Prostate gland (tissue), 2 donors: ENCODE measurements around the gene B4GAT1. TPM values are rescaled to one million over a fixed set of nuclear protein-coding genes. Genes with fewer than 3 reads are reported as not detected.

Experiments
- DNase-seq: peaks from one replicate; pipeline ENCODE4 v3.0.0-alpha.2; 2019; ENCODE audit warnings: low spot score
- H3K27ac ChIP-seq, 2 donors: fragments of 200-600 bp; sonication (generic); 2 replicates each; pipeline ENCODE4 v1.5.1; 2017 to 2019
- H3K27me3 ChIP-seq: fragments of 200-600 bp; sonication (generic); replicated peaks from 2 replicates; pipeline ENCODE4 v1.5.1; 2019; ENCODE audit not compliant: insufficient read depth
- H3K36me3 ChIP-seq, 2 donors: fragments of 200-600 bp; sonication (generic); 1 replicate in 1 of 2; 2 replicates in 1 of 2; pipeline versions ENCODE4 v1.5.1 to v1.8.1; 2017 to 2019
- H3K4me1 ChIP-seq: fragments of 200-600 bp; sonication (generic); replicated peaks from 2 replicates; pipeline ENCODE4 v1.5.1; 2019
- H3K4me3 ChIP-seq, 2 donors: fragments of 200-600 bp; sonication (generic); 2 replicates each; pipeline ENCODE4 v1.5.1; 2017 to 2019
- H3K9me3 ChIP-seq: fragments of 200-600 bp; sonication (generic); 2 replicates; pipeline ENCODE4 v1.5.1; 2017
- POLR2A ChIP-seq: fragments of 450-650 bp; IDR thresholded peaks from one replicate; pipeline ENCODE4 v1.6.1; 2016; ENCODE audit warnings: antibody characterized with exemption, mild to moderate bottlenecking
- POLR2AphosphoS5 ChIP-seq: sonication (generic); formaldehyde crosslinking; IDR thresholded peaks from one replicate; pipeline ENCODE4 v1.6.1; 2017; ENCODE audit warnings: antibody characterized with exemption
- WGBS: methylation state at CpG from one replicate; pipeline ENCODE4 v1.1.5; 2018; 5-methylcytosine and 5-hydroxymethylcytosine counted together
- intact Hi-C: fragments of 100-400 bp; cut with DNase I; formaldehyde crosslinking; loops from one replicate; pipeline ENCODE4 v1.14.2; 2022
- total RNA-seq, 2 donors: library from RNA; depleted of rRNA; stranded (reverse); fragments of >200 nt; gene quantifications; one replicate each; pipeline ENCODE4 v1.1.0, GENCODE V29; 2016
- TF ChIP-seq, protein P1 (sequence below), 4 experiments: fragments of 200-600 bp in 2 of 4; fragments of 450-650 bp in 2 of 4; sonication (generic) in 2 of 4; IDR thresholded peaks; 1 replicate in 3 of 4; 2 replicates in 1 of 4; pipeline ENCODE4 v1.5.1; 2016 to 2019; ENCODE audit warnings: antibody characterized with exemption in 4 of 4, mild to moderate bottlenecking in 2 of 4, moderate library complexity in 2 of 4

B4GAT1 gene
- total RNA-seq, 2 donors from 2014 or later, result 47.0 to 64.9 TPM

DNA sequence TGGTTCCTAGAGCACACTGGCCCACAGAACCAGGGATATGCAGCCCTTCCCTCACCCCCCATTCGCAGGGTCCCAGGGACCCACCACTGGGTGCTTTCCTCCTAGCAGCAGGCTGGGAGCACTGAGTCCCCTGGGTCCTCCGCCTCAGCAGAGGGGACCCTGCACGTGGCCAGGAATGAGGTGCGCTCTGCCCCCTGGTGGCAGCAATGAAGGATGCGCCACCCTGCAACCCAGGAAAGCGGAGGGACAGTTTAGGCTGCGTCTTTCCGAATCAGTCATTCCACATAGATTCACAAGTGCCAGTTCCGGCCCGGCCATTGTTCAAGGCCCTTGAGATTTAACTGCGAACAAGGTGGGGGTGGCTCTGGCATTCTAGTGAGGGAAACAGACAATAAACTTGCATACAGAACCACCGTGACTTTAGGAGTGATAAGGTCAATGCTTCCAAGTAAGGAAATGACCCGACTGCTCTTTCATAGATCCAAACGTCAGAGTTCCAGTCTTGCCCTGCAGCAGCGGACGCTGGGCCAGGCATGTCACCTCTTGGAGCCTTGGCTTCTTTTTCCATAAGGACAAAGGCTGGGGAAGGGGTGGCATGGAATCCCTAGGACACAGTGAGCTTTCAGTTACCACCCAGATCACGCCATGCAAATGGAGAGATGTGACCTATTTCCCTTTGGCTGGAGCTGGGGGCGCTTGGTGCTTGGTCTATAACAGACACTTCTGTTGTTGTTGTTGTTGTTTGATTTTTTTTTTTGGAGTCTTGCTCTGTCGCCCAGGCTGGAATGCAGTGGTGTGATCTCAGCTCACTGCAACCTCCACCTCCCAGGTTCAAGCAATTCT lies 18.9 kb downstream of the B4GAT1 start:
- peak; percentile 57 for DNase-seq
- intact Hi-C loops, result loop anchor here (2.0 kb wide), 1 partner anchor 16 kb away; no protein-coding TSS in a partner anchor

DNA sequence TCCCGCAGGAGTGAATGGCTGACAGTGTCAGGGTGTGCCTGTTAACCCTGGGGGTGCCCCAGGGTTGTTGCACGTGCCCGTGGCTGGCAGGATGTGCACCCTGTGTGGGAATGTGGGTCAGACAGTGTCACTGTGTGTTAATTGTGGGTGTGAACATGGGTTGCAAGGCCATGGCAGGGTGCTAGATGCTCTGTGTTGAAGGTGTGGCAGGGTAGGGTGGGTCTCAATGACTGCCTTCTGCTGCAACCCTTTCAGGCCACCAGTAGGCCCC lies 19.5 kb downstream of the B4GAT1 start:
- intact Hi-C loops, result loop anchor here (2.0 kb wide), 1 partner anchor 15 kb away; no protein-coding TSS in a partner anchor

More for the DNA sequence above, 18.9 kb downstream of the B4GAT1 start:
- Histone ChIP-seq H3K27me3 (no peaks in the 10 kb centered on the region), H3K4me1 (no peaks in the 10 kb centered on the region), H3K4me3 (no peak overlapping the region), H3K9me3 (no peaks in the 10 kb centered on the region), H3K36me3 (no peaks in the 10 kb centered on the region), H3K27ac (no peak overlapping the region)
- TF ChIP-seq POLR2AphosphoS5 (peak; percentile 79), POLR2A (no peak)
- TF ChIP-seq, protein P1, sequence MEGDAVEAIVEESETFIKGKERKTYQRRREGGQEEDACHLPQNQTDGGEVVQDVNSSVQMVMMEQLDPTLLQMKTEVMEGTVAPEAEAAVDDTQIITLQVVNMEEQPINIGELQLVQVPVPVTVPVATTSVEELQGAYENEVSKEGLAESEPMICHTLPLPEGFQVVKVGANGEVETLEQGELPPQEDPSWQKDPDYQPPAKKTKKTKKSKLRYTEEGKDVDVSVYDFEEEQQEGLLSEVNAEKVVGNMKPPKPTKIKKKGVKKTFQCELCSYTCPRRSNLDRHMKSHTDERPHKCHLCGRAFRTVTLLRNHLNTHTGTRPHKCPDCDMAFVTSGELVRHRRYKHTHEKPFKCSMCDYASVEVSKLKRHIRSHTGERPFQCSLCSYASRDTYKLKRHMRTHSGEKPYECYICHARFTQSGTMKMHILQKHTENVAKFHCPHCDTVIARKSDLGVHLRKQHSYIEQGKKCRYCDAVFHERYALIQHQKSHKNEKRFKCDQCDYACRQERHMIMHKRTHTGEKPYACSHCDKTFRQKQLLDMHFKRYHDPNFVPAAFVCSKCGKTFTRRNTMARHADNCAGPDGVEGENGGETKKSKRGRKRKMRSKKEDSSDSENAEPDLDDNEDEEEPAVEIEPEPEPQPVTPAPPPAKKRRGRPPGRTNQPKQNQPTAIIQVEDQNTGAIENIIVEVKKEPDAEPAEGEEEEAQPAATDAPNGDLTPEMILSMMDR (IDR thresholded peaks at IDR 0.05), result peak; percentile 89 to 97 (median 95)
- 15% methylated on average over 18 of the region's 19 CpGs for WGBS

DNA sequence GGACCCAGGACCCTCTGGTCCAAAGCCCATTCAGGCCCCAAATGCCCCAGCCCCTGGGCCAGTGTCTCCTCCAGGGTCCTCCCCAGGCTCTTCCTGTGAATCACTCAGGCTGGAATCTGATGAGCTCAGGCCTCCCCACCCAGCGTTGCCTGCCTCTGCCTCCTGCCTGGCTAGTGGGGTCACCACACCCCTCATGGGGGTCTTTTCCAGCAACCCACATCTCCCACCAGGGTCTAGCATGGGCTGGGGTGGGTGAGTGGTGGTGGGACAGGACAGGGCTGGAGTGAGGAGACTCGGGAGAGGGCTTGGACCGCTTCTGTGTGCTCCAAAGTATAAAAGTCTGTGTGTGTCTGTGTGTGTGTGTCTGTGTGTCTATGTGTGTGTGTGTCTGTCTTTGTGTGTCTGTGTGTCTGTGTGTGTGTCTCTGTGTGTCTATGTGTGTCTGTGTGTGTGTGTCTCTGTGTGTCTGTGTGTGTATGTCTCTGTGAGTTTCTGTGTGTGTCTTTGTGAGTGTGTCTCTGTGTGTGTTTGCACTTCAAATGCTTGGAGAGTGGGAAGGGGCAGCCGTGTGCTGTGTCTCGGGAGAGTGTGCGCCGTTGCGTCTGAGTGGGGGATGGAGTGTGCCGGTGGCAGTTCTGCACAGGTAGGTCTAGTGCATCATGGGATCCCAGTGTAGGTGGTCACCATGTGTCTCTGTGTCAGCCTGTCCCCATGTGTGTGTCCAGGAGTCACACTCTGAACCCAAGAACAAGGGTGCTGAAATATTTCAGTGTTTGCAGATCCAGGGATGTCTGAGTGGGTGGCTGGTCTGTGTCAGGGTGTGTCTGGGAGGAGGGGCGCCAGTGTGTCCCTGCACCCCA lies 20.0 kb downstream of the B4GAT1 start:
- no peak overlapping the region for H3K4me3 ChIP-seq
- 89% methylated on average over 10 of the region's 10 CpGs for whole genome bisulfite sequencing
- TF ChIP-seq POLR2AphosphoS5 (no peak), POLR2A (no peak)
- TF ChIP-seq, protein P1 (IDR thresholded peaks at IDR 0.05), result no peak
- H3K27ac ChIP-seq, result peak overlapping the region in 1 of 2 donors; percentile 38
- H3K36me3 ChIP-seq, result no peaks in the 10 kb centered on the region
- H3K9me3 ChIP-seq, result no peaks in the 10 kb centered on the region
- no peak for DNase-seq
- intact Hi-C loops, result loop anchor here (2.0 kb wide), 1 partner anchor 15 kb away; no protein-coding TSS in a partner anchor
- H3K27me3 ChIP-seq, result no peaks in the 10 kb centered on the region
- no peaks in the 10 kb centered on the region for H3K4me1 ChIP-seq

More for the DNA sequence above, 19.5 kb downstream of the B4GAT1 start:
- Histone ChIP-seq H3K27me3 (no peaks in the 10 kb centered on the region), H3K4me1 (no peaks in the 10 kb centered on the region), H3K27ac (no peak overlapping the region), H3K4me3 (no peak overlapping the region), H3K9me3 (no peaks in the 10 kb centered on the region), H3K36me3 (no peaks in the 10 kb centered on the region)
- TF ChIP-seq POLR2AphosphoS5 (no peak), POLR2A (no peak)
- TF ChIP-seq, protein P1 (IDR thresholded peaks at IDR 0.05), result no peak
- WGBS, result 90% methylated on average over 3 of the region's 3 CpGs
- no peak for DNase-seq

DNA sequence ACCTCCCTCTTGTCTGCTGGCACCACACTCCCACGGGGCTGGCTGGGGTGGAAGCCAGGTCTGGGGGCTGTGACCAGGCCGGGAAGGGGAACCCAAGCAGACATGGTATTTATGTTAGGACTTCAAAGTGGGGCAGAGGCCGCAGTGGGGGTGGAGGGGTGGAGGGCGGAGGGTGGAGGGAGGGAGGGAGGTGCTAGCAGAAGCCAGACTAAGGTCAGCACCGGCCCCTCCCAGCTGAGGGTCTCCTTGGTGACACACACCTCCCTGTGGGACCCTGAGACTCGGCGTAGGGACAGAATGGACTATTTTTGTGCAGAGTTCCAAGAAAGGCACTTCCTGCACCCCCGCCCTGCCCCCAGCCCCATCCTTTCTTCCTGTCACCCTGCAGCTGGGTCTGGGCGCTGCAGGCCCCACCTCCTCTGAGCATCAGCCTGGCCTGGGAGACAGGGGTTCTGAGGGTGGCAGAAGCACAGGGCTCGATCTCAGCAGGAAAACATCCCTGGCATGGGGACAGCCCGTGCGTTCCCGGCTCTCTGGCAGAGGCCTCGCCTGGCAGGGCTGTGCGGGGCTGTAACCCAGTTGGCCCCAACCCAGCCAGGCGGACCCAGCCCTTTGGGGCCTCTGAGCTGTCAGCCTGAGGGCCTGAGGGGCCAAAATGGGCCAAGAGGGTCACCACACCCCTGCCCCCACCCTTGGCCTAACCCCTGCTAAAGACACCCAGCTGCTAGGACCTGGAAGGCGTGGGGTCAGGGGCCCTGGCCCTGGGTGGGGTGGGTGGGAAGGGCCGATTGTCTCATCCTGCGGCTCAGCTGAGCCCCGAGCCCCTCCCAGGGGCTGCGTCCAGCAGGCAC lies 20.9 kb downstream of the B4GAT1 start:
- Histone ChIP-seq H3K4me1 (no peaks in the 10 kb centered on the region), H3K36me3 (no peaks in the 10 kb centered on the region), H3K9me3 (no peaks in the 10 kb centered on the region), H3K4me3 (no peak overlapping the region), H3K27me3 (no peaks in the 10 kb centered on the region), H3K27ac (peak overlapping the region in 1 of 2 donors; percentile 38)
- intact Hi-C loops, result no loop called here
- TF ChIP-seq, protein P1 (IDR thresholded peaks at IDR 0.05), result no peak
- TF ChIP-seq POLR2AphosphoS5 (no peak), POLR2A (no peak)
- DNase-seq, result no peak
- 43% methylated on average over 18 of the region's 21 CpGs for WGBS
